ENCODE data around the gene KRT9.
"Not testable (repeated sequence)": the region's sequence is repeated elsewhere in the genome, so short reads cannot be mapped to it uniquely, and the experiment has no call there.

The KRT9 gene

GRCh38 chr17:41579484-41580243 is 7.8 kb upstream of the KRT9 start:
- peak; percentile 67 to 79 for DNase-seq (ENCODE audit: low read depth in 2 of 2)

- no peak for DNase-seq (ENCODE audit: low read depth in 2 of 2)
Observed at GRCh38 chr17:41578971-41579370, 7.1 kb upstream of the KRT9 start.

GRCh38 chr17:41578538-41578937 is 6.7 kb upstream of the KRT9 start:
- DNase-seq (ENCODE audit: low read depth in 2 of 2) = no peak

- DNase-seq (ENCODE audit: low read depth in 2 of 2) = not testable (repeated sequence)
Observed at GRCh38 chr17:41576740-41577139, 4.9 kb upstream of the KRT9 start.

- no peak for DNase-seq (ENCODE audit: low read depth in 2 of 2)
Observed at GRCh38 chr17:41575336-41575735, 3.5 kb upstream of the KRT9 start.

- DNase-seq (ENCODE audit: low read depth in 2 of 2) = no peak
Observed at GRCh38 chr17:41567317-41567716, 4.5 kb downstream of the KRT9 start.

- DNase-seq (ENCODE audit: low read depth in 2 of 2) = no peak
Observed at GRCh38 chr17:41565338-41565737, 6.5 kb downstream of the KRT9 start.

GRCh38 chr17:41563607-41564170 is 8.2 kb downstream of the KRT9 start:
- no peak for DNase-seq (ENCODE audit: low read depth in 2 of 2)

GRCh38 chr17:41561554-41561953 is 10.3 kb downstream of the KRT9 start:
- no peak for DNase-seq (ENCODE audit: low read depth in 2 of 2)

GRCh38 chr17:41559548-41559947 is 12.3 kb downstream of the KRT9 start:
- no peak for DNase-seq (ENCODE audit: low read depth in 2 of 2)

GRCh38 chr17:41556931-41557330 is 14.9 kb downstream of the KRT9 start:
- DNase-seq (ENCODE audit: low read depth in 2 of 2) = no peak

GRCh38 chr17:41556306-41556705 is 15.6 kb downstream of the KRT9 start:
- no peak for DNase-seq (ENCODE audit: low read depth in 2 of 2)

- no peak for DNase-seq (ENCODE audit: low read depth in 2 of 2)
Observed at GRCh38 chr17:41555105-41555887, 16.6 kb downstream of the KRT9 start.

- DNase-seq (ENCODE audit: low read depth in 2 of 2) = no peak
Observed at GRCh38 chr17:41553987-41554680, 17.7 kb downstream of the KRT9 start.

- DNase-seq (ENCODE audit: low read depth in 2 of 2) = no peak
Observed at GRCh38 chr17:41553176-41553575, 18.7 kb downstream of the KRT9 start.

GRCh38 chr17:41552455-41552854 is 19.4 kb downstream of the KRT9 start:
- no peak for DNase-seq (ENCODE audit: low read depth in 2 of 2)

GRCh38 chr17:41551365-41551764 is 20.5 kb downstream of the KRT9 start:
- DNase-seq (ENCODE audit: low read depth in 2 of 2) = no peak

- DNase-seq (ENCODE audit: low read depth in 2 of 2) = no peak
Observed at GRCh38 chr17:41549596-41550039, 22.2 kb downstream of the KRT9 start.

- peak; percentile 75 to 79 for DNase-seq (ENCODE audit: low read depth in 2 of 2)
Observed at GRCh38 chr17:41548844-41549595, 22.8 kb downstream of the KRT9 start.

- DNase-seq (ENCODE audit: low read depth in 2 of 2) = peak; percentile 68 to 80
Observed at GRCh38 chr17:41547921-41548843, 23.7 kb downstream of the KRT9 start.
